Measurements from ENCODE around the gene COL4A5.

DNA sequence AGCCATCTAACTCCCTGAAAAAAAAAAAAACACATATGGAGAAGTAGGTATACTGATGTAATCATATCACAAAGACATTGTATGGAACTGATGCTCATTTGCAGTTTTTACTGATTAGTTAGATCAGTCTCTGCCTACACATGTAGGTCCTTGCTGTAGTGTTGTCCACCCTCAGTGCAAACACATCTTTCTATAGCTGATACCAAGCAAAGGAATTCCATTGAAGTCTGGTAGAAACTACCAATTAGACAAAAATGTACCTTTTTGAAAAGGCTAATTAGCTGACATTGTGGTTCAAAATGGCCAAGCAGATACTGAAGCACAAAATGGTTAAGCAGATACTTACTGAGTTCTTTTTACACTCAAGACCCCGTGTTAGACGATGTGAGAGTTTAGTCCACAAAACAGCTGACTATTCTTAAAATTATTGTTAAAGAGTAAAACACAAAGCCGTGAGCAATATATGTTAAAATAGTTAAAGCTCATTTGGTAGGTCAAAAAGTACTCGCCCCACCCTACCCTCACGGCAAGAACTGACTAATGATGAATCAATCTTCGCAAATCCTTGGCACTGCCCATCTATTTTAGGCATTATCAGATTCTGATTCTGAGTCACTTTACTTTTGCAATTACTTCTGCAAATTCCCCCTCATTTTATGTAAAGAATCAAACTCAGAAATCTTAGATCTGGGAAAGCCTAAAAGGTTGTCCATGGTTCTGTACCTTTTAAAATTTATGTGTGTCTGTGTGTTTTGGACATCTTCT, 41.8 kb upstream of the COL4A5 start:
- TF ChIP-seq, protein P1, sequence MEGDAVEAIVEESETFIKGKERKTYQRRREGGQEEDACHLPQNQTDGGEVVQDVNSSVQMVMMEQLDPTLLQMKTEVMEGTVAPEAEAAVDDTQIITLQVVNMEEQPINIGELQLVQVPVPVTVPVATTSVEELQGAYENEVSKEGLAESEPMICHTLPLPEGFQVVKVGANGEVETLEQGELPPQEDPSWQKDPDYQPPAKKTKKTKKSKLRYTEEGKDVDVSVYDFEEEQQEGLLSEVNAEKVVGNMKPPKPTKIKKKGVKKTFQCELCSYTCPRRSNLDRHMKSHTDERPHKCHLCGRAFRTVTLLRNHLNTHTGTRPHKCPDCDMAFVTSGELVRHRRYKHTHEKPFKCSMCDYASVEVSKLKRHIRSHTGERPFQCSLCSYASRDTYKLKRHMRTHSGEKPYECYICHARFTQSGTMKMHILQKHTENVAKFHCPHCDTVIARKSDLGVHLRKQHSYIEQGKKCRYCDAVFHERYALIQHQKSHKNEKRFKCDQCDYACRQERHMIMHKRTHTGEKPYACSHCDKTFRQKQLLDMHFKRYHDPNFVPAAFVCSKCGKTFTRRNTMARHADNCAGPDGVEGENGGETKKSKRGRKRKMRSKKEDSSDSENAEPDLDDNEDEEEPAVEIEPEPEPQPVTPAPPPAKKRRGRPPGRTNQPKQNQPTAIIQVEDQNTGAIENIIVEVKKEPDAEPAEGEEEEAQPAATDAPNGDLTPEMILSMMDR (IDR thresholded peaks at IDR 0.05), result no peak
- TF ChIP-seq POLR2A (IDR thresholded peaks at IDR 0.05), result no peak

All from esophagus squamous epithelium (tissue), 4 donors.